NCI-H1930 (cell line): ENCODE results near the gene NSUN6.

ENCODE experiments used
- DNase-seq, 2 experiments: peaks; one replicate each; lab custom pipeline; 2025; lab: John Stamatoyannopoulos, UW

NSUN6 gene

GRCh38 chr10:18557960-18558359, 93.4 kb downstream of the NSUN6 start:
- DNase-seq, result no peak

- DNase-seq, result no peak
Observed at GRCh38 chr10:18556522-18557147, 94.8 kb downstream of the NSUN6 start.

GRCh38 chr10:18554479-18554878, 96.9 kb downstream of the NSUN6 start:
- DNase-seq, result no peak

GRCh38 chr10:18551473-18551872, 99.9 kb downstream of the NSUN6 start:
- DNase-seq, result no peak

GRCh38 chr10:18549105-18549504, 102.3 kb downstream of the NSUN6 start:
- DNase-seq, result no peak

GRCh38 chr10:18545621-18546305, 105.6 kb downstream of the NSUN6 start:
- DNase-seq, result no peak

GRCh38 chr10:18542832-18543231, 108.6 kb downstream of the NSUN6 start:
- no peak for DNase-seq

GRCh38 chr10:18540195-18540594, 111.2 kb downstream of the NSUN6 start:
- DNase-seq, result no peak

- DNase-seq, result no peak
Observed at GRCh38 chr10:18539335-18539734, 112.1 kb downstream of the NSUN6 start.

GRCh38 chr10:18533896-18534295, 117.5 kb downstream of the NSUN6 start:
- DNase-seq, result no peak

- DNase-seq, result no peak
Observed at GRCh38 chr10:18532881-18533535, 118.4 kb downstream of the NSUN6 start.

GRCh38 chr10:18528292-18528691, 123.1 kb downstream of the NSUN6 start:
- no peak for DNase-seq

GRCh38 chr10:18527687-18528086, 123.7 kb downstream of the NSUN6 start:
- no peak for DNase-seq

- no peak for DNase-seq
Observed at GRCh38 chr10:18523858-18524257, 127.5 kb downstream of the NSUN6 start.

- DNase-seq, result no peak
Observed at GRCh38 chr10:18523025-18523424, 128.4 kb downstream of the NSUN6 start.

- DNase-seq, result no peak
Observed at GRCh38 chr10:18516851-18517250, 134.5 kb downstream of the NSUN6 start.

GRCh38 chr10:18514537-18514936, 136.8 kb downstream of the NSUN6 start:
- DNase-seq, result no peak

GRCh38 chr10:18508587-18508986, 142.8 kb downstream of the NSUN6 start:
- DNase-seq, result no peak

GRCh38 chr10:18505456-18506118, 145.8 kb downstream of the NSUN6 start:
- DNase-seq, result no peak

- DNase-seq, result no peak
Observed at GRCh38 chr10:18504161-18504560, 147.2 kb downstream of the NSUN6 start.

GRCh38 chr10:18501629-18502028, 149.8 kb downstream of the NSUN6 start:
- DNase-seq, result no peak

GRCh38 chr10:18501198-18501597, 150.2 kb downstream of the NSUN6 start:
- no peak for DNase-seq

- DNase-seq, result no peak
Observed at GRCh38 chr10:18500576-18500975, 150.8 kb downstream of the NSUN6 start.
